Right lung (tissue), 5 donors: ENCODE results near the gene NSMF. TPM values are rescaled to one million over a fixed set of nuclear protein-coding genes. Genes with fewer than 3 reads are reported as not detected.
"Not testable (repeated sequence)": the region's sequence is repeated elsewhere in the genome, so short reads cannot be mapped to it uniquely, and the experiment has no call there.

Source experiments
- DNase-seq, 2 donors: peaks; one replicate each; pipeline ENCODE4 v3.0.0-alpha.2; 2013
- polyA plus RNA-seq, 5 donors: library from polyadenylated mRNA; unstranded; fragments of 120-200 nt; gene quantifications; one replicate each; pipeline versions ENCODE4 v1.2.1 to v1.2.3, GENCODE V29; 2013; ENCODE audit warnings: inconsistent platforms in 1 of 5, low replicate concordance in 1 of 5; ENCODE audit not compliant: insufficient read length in 5 of 5, insufficient read depth in 1 of 5

NSMF gene
- polyA plus RNA-seq, 5 donors, result 31.1 to 46.8 (median 40.3) TPM

GRCh38 chr9:137459601-137460362 is 648 bp upstream of the NSMF start:
- DNase-seq, result no peak

GRCh38 chr9:137458194-137459151 is 661 bp downstream of the NSMF start:
- DNase-seq, result no peak

GRCh38 chr9:137457406-137458193 is 1.5 kb downstream of the NSMF start:
- DNase-seq, result no peak

- DNase-seq, result no peak
Measured at GRCh38 chr9:137456864-137457405, 2.2 kb downstream of the NSMF start.

GRCh38 chr9:137456061-137456863 is 2.9 kb downstream of the NSMF start:
- DNase-seq, result no peak

- no peak for DNase-seq
Measured at GRCh38 chr9:137455359-137455991, 3.7 kb downstream of the NSMF start.

- DNase-seq, result no peak
Measured at GRCh38 chr9:137454597-137455358, 4.4 kb downstream of the NSMF start.

- peak in 1 of 2 donors; percentile 34 for DNase-seq
Measured at GRCh38 chr9:137454145-137454596, 5.0 kb downstream of the NSMF start.

- DNase-seq, result peak in 1 of 2 donors; percentile 62
Measured at GRCh38 chr9:137453643-137454081, 5.5 kb downstream of the NSMF start.

- DNase-seq, result no peak
Measured at GRCh38 chr9:137452761-137453642, 6.1 kb downstream of the NSMF start.

- DNase-seq, result no peak
Measured at GRCh38 chr9:137452006-137452760, 7.0 kb downstream of the NSMF start.

- not testable (repeated sequence) for DNase-seq
Measured at GRCh38 chr9:137451264-137452005, 7.7 kb downstream of the NSMF start.

GRCh38 chr9:137450539-137451222 is 8.5 kb downstream of the NSMF start:
- not testable (repeated sequence) for DNase-seq

GRCh38 chr9:137449931-137450538 is 9.1 kb downstream of the NSMF start:
- DNase-seq, result no peak

- no peak for DNase-seq
Measured at GRCh38 chr9:137449081-137449844, 9.9 kb downstream of the NSMF start.
